Measurements from ENCODE around the gene MYO7A. TPM values are rescaled to one million over a fixed set of nuclear protein-coding genes. Genes with fewer than 3 reads are reported as not detected.

MYO7A gene
- total and polyA plus RNA-seq, 2 donors (not counting 3 experiments of a cell fraction or from before 2014, with no cell fraction given): 1.3 to 3.6 TPM

GRCh38 chr11:77207019-77207485, 79.0 kb downstream of the MYO7A start:
- Histone ChIP-seq H3K4me1 (ENCODE audit: control insufficient read depth, extremely low read depth, insufficient read depth, low read length) (no peaks in the 10 kb centered on the region), H3K9ac (replicated peaks; ENCODE audit: extremely low read depth, insufficient read depth, low read length) (no peak overlapping the region), H3K27ac (ENCODE audit: insufficient read depth, low read depth, low read length) (no peak overlapping the region), H3K9me3 (replicated peaks; ENCODE audit: control insufficient read depth, insufficient read depth, low read length) (no peaks in the 10 kb centered on the region), H4K20me1 (replicated peaks; ENCODE audit: control insufficient read depth, extremely low read depth, insufficient read depth, low read length) (no peaks in the 10 kb centered on the region), H3K4me3 (replicated peaks in 1 of 3; ENCODE audit: insufficient read depth in 1 of 3, low read depth in 1 of 3, low read length in 3 of 3) (no peak overlapping the region), H3K4me2 (ENCODE audit: insufficient read depth, low read length) (no peak overlapping the region), H3K9me1 (replicated peaks; ENCODE audit: control insufficient read depth, extremely low read depth, insufficient read depth, low read length) (no peaks in the 10 kb centered on the region), H3K79me2 (ENCODE audit: control insufficient read depth, insufficient read depth, low read length) (no peaks in the 10 kb centered on the region), H3K36me3 (ENCODE audit: control insufficient read depth in 2 of 2, extremely low read depth in 1 of 2, insufficient read depth in 2 of 2, low read length in 2 of 2) (no peaks in the 10 kb centered on the region), H3K27me3 (ENCODE audit: control insufficient read depth in 2 of 2, insufficient read depth in 2 of 2, low read length in 2 of 2) (no peaks in the 10 kb centered on the region), H2AFZ (ENCODE audit: low read depth, low read length) (no peak overlapping the region)
- dilution Hi-C loops (cut with MboI; ENCODE audit: extremely low pct_ligation_motif_present, low sequenced_read_pairs): no loop called here
- DNase-seq (ENCODE audit: low read depth, low spot score): no peak
- CTCF ChIA-PET: no interaction called here
- TF ChIP-seq FOS (IDR thresholded peaks at IDR 0.05; ENCODE audit: borderline replicate concordance, insufficient read depth, low read length) (no peak), CTCF (IDR thresholded peaks at IDR 0.05; ENCODE audit: extremely low read depth in 1 of 2, insufficient read depth in 1 of 2, low read depth in 1 of 2, low read length in 2 of 2) (no peak), EZH2 (IDR thresholded peaks at IDR 0.05; ENCODE audit: borderline replicate concordance, low read depth, low read length, severe bottlenecking) (no peak), GATA2 (IDR thresholded peaks at IDR 0.05; ENCODE audit: insufficient read depth, insufficient read length, low read depth, low read length) (no peak), POLR2AphosphoS5 (IDR thresholded peaks at IDR 0.05; ENCODE audit: insufficient read depth, low read depth, low read length) (no peak), POLR2A (IDR thresholded peaks at IDR 0.05; ENCODE audit: low read depth, low read length) (no peak), MYC (IDR thresholded peaks at IDR 0.05; ENCODE audit: low read depth, low read length) (no peak), JUN (IDR thresholded peaks at IDR 0.05; ENCODE audit: borderline replicate concordance, insufficient read depth, insufficient read length, low read depth) (no peak)
- TF ChIP-seq, protein P1, sequence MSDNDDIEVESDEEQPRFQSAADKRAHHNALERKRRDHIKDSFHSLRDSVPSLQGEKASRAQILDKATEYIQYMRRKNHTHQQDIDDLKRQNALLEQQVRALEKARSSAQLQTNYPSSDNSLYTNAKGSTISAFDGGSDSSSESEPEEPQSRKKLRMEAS (IDR thresholded peaks at IDR 0.05; ENCODE audit: insufficient read depth, insufficient read length): no peak
- FAIRE-seq: no peak
- intact Hi-C loops (cut with micrococcal nuclease): no loop called here
- POLR2A ChIA-PET: no interaction called here
- no TSS peak for BruUV-seq (replicated peaks)

Data from endothelial cell of umbilical vein (primary cell).